Astrocyte of the cerebellum (primary cell): Measurements from ENCODE around the gene SRA1.
"Not testable (repeated sequence)": the region's sequence is repeated elsewhere in the genome, so short reads cannot be mapped to it uniquely, and the experiment has no call there.

Source experiments
- DNase-seq: peaks from one replicate; pipeline ENCODE4 v3.0.0-alpha.2; 2011; ENCODE audit warnings: low read depth
- H3K4me3 ChIP-seq: 2 replicates; pipeline ENCODE4 v1.5.1; 2011; ENCODE audit warnings: mild to moderate bottlenecking, low read depth, low read length, moderate library complexity
- CTCF ChIP-seq: IDR thresholded peaks from 2 replicates; pipeline ENCODE4 v1.5.1; 2012; ENCODE audit warnings: low read length, low read depth, moderate library complexity, mild to moderate bottlenecking; ENCODE audit errors: missing control alignments
- in situ Hi-C: cut with HindIII; loops from 2 replicates; pipeline ENCODE4 v1.10.0; 2017; ENCODE audit warnings: low sequenced_read_pairs

SRA1 gene

GRCh38 chr5:140557136-140557805 is at the start of gene SRA1:
Gene SRA1 (minus strand): TSS chr5:140557473. CDS start chr5:140557452, 21 bp downstream.
- in situ Hi-C loops: no loop called here
- H3K4me3 ChIP-seq: peak within 1 kb of the TSS; percentile 88
- DNase-seq: peak; percentile 69
- TF ChIP-seq CTCF: no peak

DNA sequence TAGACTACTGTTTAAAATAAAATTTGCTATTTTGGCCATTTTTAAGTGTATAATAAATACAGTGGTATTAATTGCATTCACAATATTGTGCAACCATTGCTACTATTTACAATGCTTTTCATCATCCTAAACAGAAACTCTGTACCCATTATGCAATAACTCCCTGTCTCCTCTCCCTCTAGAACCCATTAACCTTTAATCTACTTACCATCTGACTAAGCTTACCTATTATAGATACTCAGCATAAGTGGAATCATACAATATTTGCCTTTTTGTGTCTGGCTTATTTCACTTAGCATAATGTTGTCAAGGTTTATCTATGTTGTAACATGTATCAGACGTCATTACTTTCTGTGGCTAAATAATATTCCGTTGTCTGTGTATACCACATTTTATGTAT is 49.8 kb upstream of the SRA1 start:
- in situ Hi-C loops: no loop called here
- no peak for TF ChIP-seq CTCF
- H3K4me3 ChIP-seq: no peak overlapping the region
- no peak for DNase-seq

DNA sequence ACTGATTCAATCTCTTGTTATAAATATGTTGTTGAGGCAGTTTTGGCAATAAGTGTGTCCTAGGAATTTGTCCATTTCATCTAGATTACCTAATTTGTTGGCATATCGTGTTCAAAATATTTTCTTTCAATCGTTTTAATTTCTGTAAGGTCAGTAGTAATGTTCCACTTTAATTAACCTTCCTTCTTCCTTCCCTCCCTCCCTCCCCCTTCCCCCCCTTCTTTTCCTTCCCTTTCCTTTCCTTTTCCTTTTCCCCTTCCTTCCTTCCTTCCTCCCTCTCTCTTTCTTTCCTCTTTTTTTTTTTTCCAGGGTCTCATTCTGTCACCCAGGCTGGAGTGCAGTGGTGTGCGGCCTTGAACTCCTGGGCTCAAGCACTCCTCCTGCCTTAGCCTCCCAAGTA is 48.6 kb upstream of the SRA1 start:
- no peak for DNase-seq
- TF ChIP-seq CTCF: no peak
- no peak overlapping the region for H3K4me3 ChIP-seq
- in situ Hi-C loops: no loop called here

DNA sequence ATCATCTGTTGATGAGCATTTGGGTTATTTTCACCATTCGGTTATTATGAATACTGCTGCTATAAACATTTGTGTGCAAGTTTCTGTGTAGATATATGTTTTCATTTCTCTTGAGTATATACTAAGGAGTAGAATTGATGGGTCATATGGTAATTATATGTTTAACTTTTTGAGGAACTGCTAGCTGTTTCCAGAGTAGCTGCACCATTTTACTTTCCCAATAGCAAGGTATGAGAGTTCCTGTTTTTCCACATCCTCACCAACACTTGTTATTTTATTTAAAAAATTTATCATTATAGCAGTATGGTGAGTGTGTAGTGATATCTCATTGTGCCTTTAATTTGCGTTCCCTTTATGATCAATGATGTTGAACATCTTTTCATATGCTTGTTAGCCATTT is 46.5 kb upstream of the SRA1 start:
- no peak overlapping the region for H3K4me3 ChIP-seq
- no peak for TF ChIP-seq CTCF
- in situ Hi-C loops: no loop called here
- DNase-seq: no peak

DNA sequence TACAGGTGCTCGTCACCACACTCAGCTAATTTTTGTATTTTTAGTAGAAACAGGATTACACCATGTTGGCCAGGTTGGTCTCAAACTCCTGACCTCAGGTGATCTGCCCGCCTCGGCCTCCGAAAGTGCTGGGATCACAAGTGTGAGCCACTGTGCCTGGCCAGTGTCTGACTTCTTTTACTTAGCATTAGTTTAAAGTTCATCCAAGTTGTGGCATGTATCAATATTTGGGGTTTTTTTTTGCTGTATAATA is 46.1 kb upstream of the SRA1 start:
- H3K4me3 ChIP-seq, DNase-seq, in situ Hi-C loops: not testable (repeated sequence)

- in situ Hi-C loops: no loop called here
- TF ChIP-seq CTCF: no peak
- no peak overlapping the region for H3K4me3 ChIP-seq
- no peak for DNase-seq
Observed at GRCh38 chr5:140602147-140602546, 44.9 kb upstream of the SRA1 start.

DNA sequence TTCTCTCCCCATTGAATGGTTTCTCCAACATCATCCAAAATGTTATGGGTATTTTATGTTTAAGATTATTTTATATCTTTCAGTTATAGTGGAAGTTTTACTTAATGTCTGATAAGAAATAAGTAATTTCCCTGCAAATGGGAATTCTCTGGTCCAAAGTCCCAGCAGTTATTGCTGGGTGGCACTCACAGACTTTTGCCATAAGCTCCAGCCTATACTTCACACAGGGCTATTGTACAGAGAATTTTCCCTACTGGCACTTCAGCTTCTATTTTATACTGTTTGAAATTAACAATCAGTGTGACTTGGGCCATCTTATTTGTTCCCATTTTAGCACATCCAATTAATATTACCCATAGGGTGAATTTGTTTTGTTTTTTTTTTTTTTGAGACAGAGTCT is 42.8 kb upstream of the SRA1 start:
- no peak overlapping the region for H3K4me3 ChIP-seq
- in situ Hi-C loops: no loop called here
- no peak for TF ChIP-seq CTCF
- DNase-seq: no peak
